ENCODE results near the gene KBTBD6. TPM values are rescaled to one million over a fixed set of nuclear protein-coding genes. Genes with fewer than 3 reads are reported as not detected.

KBTBD6 gene
- total RNA-seq, 1 donor from 2014 or later: 2.0 TPM

GRCh38 chr13:41150058-41150457 is 17.5 kb upstream of the KBTBD6 start:
- no peak for TF ChIP-seq CTCF (IDR thresholded peaks at IDR 0.05)
- intact Hi-C loops (cut with DNase I): no loop called here
- no peaks in the 10 kb centered on the region for H3K27me3 ChIP-seq
- H3K9me3 ChIP-seq: peaks cover 24 to 43% of the 10 kb centered on the region in 2 donors
- no peak overlapping the region for H3K4me3 ChIP-seq
- DNase-seq (ENCODE audit: low spot score in 2 of 2): no peak
- no peak overlapping the region for H3K27ac ChIP-seq
- no peaks in the 10 kb centered on the region for H3K4me1 ChIP-seq
- H3K36me3 ChIP-seq: no peaks in the 10 kb centered on the region

- intact Hi-C loops (cut with DNase I): no loop called here
- Histone ChIP-seq H3K9me3 (peaks cover 24 to 43% of the 10 kb centered on the region in 2 donors), H3K4me1 (no peaks in the 10 kb centered on the region), H3K4me3 (no peak overlapping the region), H3K27ac (no peak overlapping the region), H3K36me3 (no peaks in the 10 kb centered on the region), H3K27me3 (no peaks in the 10 kb centered on the region)
- no peak for TF ChIP-seq CTCF (IDR thresholded peaks at IDR 0.05)
- DNase-seq (ENCODE audit: low spot score in 2 of 2): no peak
Measured at GRCh38 chr13:41148419-41149283, 16.0 kb upstream of the KBTBD6 start.

GRCh38 chr13:41145136-41145908 is 12.7 kb upstream of the KBTBD6 start:
- intact Hi-C loops (cut with DNase I): no loop called here
- no peak overlapping the region for H3K4me3 ChIP-seq
- H3K4me1 ChIP-seq: no peaks in the 10 kb centered on the region
- TF ChIP-seq CTCF (IDR thresholded peaks at IDR 0.05): no peak
- DNase-seq (ENCODE audit: low spot score in 2 of 2): no peak
- no peak overlapping the region for H3K27ac ChIP-seq
- peaks cover 24 to 25% of the 10 kb centered on the region in 2 donors for H3K9me3 ChIP-seq
- no peaks in the 10 kb centered on the region for H3K27me3 ChIP-seq
- no peaks in the 10 kb centered on the region for H3K36me3 ChIP-seq

- Histone ChIP-seq H3K4me1 (no peaks in the 10 kb centered on the region), H3K27me3 (no peaks in the 10 kb centered on the region), H3K36me3 (no peaks in the 10 kb centered on the region), H3K27ac (no peak overlapping the region), H3K4me3 (no peak overlapping the region), H3K9me3 (peaks cover 19 to 24% of the 10 kb centered on the region in 2 donors)
- DNase-seq (ENCODE audit: low spot score in 2 of 2): no peak
- no peak for TF ChIP-seq CTCF (IDR thresholded peaks at IDR 0.05)
- intact Hi-C loops (cut with DNase I): no loop called here
Measured at GRCh38 chr13:41144576-41144975, 12.0 kb upstream of the KBTBD6 start.

- intact Hi-C loops (cut with DNase I): loop anchor here (10.0 kb wide), 1 partner anchor 215 kb away; no protein-coding TSS in a partner anchor
Measured at GRCh38 chr13:41139296-41139966, 6.8 kb upstream of the KBTBD6 start.

More at GRCh38 chr13:41139296-41139966, 6.8 kb upstream of the KBTBD6 start:
- Histone ChIP-seq H3K27ac (no peak overlapping the region), H3K4me1 (no peaks in the 10 kb centered on the region), H3K9me3 (no peaks in the 10 kb centered on the region), H3K4me3 (no peak overlapping the region), H3K36me3 (no peaks in the 10 kb centered on the region), H3K27me3 (no peaks in the 10 kb centered on the region)
- TF ChIP-seq CTCF (IDR thresholded peaks at IDR 0.05): no peak
- DNase-seq (ENCODE audit: low spot score in 2 of 2): no peak

All from ascending aorta (tissue), 2 donors.